Muscle of arm (tissue), 12 donors: Measurements from ENCODE around the gene C11orf24. TPM values are rescaled to one million over a fixed set of nuclear protein-coding genes. Genes with fewer than 3 reads are reported as not detected.

Source experiments
- DNase-seq: peaks from one replicate; pipeline ENCODE4 v3.0.0-alpha.2; 2013
- polyA plus RNA-seq, 12 donors: library from polyadenylated mRNA; unstranded; fragments of 120-200 nt; gene quantifications; one replicate each; pipeline ENCODE4 v1.2.1, GENCODE V29; 2013; ENCODE audit not compliant: insufficient read length in 12 of 12

Gene C11orf24
- polyA plus RNA-seq, 12 donors = 20.9 to 47.8 (median 26.9) TPM; not detected in 1

DNA sequence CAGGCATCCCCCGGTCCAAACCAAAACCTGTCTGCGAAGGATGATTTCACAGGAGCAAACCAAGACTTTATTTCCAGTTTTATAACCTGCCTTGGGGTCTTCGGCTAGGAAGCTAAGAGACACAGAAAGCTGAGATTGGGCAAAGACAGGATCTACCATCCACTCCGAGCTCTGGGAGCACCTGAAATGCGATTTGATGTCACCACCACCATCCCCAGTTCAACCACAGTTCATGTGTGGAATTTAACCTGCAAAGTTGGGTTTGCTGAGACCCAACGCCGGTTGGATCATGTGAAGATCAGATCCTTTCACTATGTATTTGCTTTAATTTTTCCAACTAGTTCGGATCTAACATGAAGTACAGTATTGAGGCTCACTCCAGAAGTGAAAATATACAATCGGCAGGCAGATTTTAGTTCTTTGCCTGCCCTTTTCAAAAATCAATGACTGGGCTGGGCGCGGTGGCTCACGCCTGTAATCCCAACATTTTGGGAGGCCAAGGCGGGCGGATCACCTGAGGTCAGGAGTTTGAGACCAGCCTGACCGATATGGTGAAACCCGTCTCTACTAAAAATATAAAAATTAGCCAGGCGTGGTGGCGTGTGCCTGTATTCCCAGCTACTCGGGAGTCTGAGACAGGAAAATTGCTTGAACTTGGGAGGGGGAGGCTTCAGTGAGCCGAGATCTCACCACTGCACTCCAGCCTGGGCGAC lies 1.4 kb upstream of the C11orf24 start:
- no peak for DNase-seq

GRCh38 chr11:68271023-68271780 lies 571 bp downstream of the C11orf24 start:
- DNase-seq = peak; percentile 66

DNA sequence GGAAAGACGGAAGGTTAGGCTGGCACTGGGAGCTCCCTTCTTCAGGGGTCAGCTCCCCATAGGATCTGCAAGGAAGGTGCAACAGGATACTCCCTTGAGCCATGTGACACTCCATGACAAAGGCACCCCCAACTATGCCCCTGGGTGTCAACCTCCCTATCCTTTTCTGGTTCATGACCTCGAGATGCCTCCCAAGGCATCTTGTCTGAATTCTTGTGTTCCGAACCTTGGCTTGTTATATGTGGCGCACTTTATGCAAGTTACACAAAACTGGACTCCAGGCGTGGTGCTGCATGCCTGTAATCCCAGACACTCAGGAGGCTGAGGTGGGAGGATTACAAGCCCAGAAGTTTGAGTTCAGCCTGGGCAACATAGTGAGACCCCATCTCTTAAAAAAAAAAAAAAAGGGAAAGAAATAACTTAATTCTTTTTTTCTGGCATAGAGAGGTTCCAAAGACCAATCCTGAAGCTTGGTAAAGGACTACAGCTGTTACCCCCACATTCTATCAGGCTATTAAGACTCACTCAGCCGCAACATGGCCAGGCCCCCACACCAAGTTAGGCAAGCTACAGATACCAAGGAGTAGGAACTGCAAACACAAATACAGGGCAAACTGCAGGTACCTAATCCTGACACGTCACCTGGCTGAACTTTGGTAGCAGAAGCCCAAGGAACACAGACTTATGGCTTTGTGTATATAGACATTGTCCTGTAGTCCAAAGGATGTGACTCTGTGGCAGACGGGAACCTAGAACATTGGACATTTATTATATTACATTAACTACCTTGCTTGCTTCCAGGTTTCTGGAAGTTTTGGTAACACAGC lies 1.4 kb downstream of the C11orf24 start:
- no peak for DNase-seq

- DNase-seq = peak; percentile 20
Measured at GRCh38 chr11:68269414-68270081, 2.2 kb downstream of the C11orf24 start.

GRCh38 chr11:68267881-68268240 lies 3.9 kb downstream of the C11orf24 start:
- no peak for DNase-seq

- no peak for DNase-seq
Measured at GRCh38 chr11:68266936-68267880, 4.6 kb downstream of the C11orf24 start.

DNA sequence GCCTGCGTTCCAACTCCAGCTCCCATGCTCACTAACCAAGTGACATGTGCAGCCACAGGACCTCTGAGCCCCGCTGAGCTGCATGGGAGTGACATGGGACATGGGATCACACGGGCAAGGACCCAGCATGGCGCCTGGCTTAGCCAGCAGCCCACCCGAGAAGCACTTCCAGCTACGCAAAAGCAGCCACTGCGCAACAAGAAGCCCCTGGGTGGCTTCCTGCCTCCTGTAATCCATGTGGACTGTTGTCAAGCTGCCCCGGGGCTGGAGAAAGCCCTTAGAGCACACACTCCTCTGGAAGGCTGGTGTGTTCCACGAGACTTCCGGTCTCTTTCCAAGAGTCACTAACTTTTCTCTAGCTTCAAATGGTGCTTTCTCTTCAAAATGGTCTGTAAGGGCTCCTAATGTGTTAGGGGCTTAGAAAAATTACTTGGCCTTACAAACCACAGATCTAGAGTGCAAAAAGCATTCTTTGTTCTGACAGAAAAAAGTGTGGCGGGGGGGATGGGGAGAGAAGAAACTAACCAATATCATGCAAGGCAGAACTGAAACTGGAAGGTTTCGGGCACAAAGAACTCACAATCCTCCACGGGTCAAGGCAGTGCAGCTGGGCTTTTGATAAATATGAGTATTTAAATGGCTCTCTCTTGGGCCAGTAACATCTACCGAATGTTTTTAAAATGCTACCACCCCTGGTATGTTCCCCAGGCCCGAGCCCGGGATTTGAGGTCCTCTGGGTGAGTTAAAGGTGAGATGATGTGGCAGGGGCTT lies 5.5 kb downstream of the C11orf24 start:
- no peak for DNase-seq

- no peak for DNase-seq
Measured at GRCh38 chr11:68264741-68265540, 6.8 kb downstream of the C11orf24 start.

DNA sequence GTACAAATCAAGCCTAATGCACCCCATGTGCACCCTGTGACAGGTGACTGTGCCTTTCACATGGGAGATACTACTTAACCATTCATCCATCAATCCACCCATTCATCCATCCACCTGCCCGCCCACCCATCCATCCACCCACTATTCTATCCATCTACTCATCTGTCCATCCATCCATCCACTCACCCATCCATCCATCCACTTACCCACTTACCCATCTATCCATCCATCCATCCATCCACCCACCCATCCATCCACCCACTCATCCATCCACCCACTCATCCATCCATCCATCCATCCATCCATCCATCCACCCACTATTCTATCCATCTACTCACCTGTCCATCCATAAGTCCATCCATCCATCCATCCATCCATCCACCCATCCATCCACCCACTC lies 7.5 kb downstream of the C11orf24 start:
- DNase-seq = no peak

- DNase-seq = no peak
Measured at GRCh38 chr11:68263444-68264035, 8.2 kb downstream of the C11orf24 start.

DNA sequence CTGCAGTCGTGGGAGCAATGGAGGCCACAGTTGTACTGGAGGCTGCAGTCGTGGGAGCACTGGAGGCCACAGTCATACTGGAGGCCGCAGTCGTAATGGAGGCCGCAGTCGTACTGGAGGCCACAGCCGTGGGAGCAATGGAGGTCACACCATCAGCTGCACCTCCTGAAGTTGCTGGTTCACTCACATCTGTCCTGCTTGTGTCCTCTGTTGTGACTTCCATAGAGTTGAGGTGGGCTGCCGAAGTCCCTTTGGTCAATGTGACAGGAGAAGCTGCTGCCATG lies 9.3 kb downstream of the C11orf24 start:
- DNase-seq = no peak

GRCh38 chr11:68261749-68262543 lies 9.8 kb downstream of the C11orf24 start:
- no peak for DNase-seq

- DNase-seq = no peak
Measured at GRCh38 chr11:68261006-68261405, 10.8 kb downstream of the C11orf24 start.

DNA sequence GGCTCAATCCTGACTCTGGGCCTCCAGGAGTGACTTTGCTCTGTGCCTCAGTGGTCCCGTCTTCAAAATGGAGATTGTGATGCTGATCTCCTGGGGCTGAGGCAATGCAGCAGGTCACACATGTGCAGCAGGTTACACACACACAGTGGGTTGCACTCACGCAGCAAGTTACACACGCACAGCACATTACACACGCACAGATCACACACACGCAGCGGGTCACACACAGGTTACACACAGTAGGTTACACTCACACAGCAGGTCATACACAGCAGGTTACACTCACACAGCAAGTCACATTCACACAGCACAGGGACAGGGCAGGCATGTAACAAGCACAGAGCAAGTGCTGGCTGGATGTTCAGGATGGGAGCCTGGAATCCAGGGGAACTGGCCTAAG lies 11.3 kb downstream of the C11orf24 start:
- DNase-seq = no peak

DNA sequence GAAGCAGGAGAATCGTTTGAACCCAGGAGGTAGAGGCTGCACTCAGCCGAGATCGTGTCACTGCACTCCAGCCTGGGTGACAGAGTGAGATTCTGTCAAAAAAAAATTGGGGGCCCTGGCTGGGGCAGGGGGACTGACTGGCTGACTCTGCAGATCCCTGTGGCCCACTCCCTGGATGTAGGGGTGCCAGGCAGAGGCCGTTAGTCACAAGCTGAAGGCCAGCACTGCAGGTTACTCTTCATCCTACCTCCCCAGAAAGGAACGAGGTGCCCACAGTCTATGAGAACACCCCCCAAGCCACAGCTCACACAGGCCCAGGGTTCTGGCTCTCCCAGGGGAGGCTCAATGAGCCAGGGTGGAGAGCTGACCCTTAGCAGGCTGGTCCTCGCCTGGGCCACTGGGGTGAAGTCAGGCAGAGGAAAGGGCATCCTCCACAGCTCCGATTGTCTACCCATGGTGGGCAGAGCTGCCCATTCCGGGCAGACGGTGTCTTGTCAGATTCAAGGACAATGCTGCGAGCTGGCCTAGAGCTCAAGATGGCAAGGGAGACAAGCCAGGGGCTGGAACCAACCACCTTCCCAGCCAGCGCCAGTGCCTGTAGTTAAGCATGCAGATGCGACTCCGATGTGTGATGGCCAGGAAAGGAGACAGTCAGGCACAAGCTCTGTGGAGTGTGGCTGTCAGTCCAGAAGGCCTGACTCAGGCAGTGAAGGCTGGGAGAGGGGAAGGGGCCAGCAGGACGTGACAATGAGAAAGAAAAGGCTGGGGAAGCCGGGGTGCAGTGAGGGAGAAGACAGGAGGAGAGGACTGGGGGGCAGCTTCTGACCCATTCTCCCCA lies 12.4 kb downstream of the C11orf24 start:
- DNase-seq = no peak

DNA sequence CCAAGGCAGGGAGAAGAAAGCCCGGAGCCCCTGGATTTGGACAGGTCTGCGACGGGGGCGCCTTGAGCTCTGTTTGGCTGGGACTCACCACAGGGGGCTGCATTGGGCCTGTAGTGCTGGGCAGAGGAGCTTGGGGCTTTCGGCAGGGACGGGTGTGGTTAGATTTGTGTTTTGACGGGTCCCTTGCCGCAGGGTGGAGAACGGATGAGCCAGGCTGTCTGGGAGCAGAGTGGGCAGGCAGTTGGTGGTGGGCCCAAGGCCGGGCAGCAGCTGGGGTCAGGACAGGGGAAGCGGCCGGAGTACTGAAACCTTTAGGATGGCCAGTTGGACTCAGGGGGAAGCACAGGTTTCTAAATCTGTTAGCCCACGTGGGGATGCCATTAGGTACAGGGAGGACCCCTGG lies 13.4 kb downstream of the C11orf24 start:
- DNase-seq = no peak
